Hematopoietic multipotent progenitor cell treated with erythropoietin and hydrocortisone succinate and interleukin-3 and kit ligand, for 4 days (in vitro differentiated cells): ENCODE results near the gene PAPOLG.
A peak's percentile ranks its signal among the peaks of the same experiment; 100 is the strongest.
"Not testable (repeated sequence)": the region's sequence is repeated elsewhere in the genome, so short reads cannot be mapped to it uniquely, and the experiment has no call there.

Experiments
- DNase-seq: peaks from one replicate; pipeline ENCODE4 v3.0.0-alpha.2; 2015

PAPOLG gene

DNA sequence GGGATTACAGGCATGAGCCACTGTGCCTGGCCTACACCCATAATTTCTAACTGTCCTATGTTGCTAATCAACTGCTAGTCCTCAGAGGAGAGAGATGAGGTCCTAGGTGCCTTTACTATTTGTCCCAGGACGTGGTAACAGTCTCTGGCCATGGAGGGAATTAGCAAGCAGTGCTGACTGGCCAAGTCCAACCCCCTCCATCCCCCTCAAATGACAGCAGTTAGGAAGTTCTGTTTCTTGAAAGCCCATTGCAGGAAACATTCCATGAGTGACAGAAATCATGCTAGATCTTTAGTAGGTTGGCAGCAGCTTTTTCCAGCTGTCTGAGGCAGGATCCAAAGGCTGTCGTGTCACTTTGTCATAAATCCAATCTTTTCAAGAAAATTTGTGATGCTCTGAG, 69.6 kb downstream of the PAPOLG start:
- DNase-seq = no peak

DNA sequence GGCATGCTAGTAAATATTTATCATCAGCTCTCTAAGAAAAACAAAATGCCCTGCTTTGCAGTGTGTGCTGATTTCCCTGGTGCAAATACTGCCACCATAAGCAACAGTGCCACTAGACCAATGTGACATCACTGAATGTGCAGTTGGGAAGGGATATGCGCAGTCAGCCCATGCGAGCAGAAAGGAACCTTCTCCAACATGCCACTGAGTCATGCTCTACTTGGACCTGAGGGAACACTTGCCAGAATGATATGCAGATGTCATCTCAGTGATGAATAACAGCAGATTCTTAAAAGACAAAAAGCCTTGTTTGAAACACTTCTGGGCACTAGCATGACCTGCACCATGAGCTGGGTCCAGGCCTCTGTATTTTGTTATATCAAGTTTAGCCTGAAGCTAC, 70.0 kb downstream of the PAPOLG start:
- DNase-seq = no peak

GRCh38 chr2:60826860-60827259, 70.8 kb downstream of the PAPOLG start:
- not testable (repeated sequence) for DNase-seq

GRCh38 chr2:60827369-60827768, 71.3 kb downstream of the PAPOLG start:
- no peak for DNase-seq

- DNase-seq = no peak
These were observed 74.9 kb downstream of the PAPOLG start for GRCh38 chr2:60830991-60831390.

DNA sequence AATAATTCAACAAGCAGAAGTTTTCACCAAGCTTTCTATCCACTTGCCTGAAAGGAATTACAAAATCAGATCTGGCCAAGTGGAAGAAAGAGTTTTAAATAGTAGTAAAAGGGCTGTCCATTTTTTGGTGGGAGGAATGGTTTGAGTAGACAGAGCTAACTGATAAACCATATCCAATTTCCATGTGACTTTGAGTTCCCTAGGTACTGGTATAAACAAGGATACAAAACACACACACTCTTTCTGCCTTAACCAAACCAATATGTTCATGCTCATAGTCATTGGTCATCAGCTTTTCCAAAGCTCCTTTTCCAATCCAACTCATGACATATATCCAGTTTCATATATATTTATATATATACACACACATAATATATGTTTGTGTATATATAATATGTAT, 75.9 kb downstream of the PAPOLG start:
- no peak for DNase-seq

DNA sequence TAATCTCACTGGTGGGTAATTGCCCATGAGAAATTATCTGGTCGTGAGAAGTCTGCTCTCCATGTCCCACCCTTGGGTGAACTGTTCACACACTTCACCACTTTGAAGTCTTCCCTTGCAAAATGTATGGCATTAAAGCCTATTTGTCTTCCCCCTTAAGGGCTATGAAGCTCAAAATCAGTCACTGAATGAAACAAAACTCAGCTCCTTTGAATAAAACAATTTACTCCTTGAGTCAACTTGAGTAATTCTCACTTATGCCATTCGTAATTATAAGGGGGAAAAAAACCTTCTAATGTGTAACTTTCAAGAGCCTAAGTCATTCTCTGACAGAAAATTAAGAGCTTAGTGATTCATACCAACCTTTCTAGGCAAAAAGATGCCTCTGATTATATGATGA, 76.6 kb downstream of the PAPOLG start:
- no peak for DNase-seq

GRCh38 chr2:60834270-60834717, 78.2 kb downstream of the PAPOLG start:
- no peak for DNase-seq

- DNase-seq = no peak
These were observed 80.4 kb downstream of the PAPOLG start for GRCh38 chr2:60836491-60836890.

- no peak for DNase-seq
These were observed 81.1 kb downstream of the PAPOLG start for GRCh38 chr2:60837123-60837522.

DNA sequence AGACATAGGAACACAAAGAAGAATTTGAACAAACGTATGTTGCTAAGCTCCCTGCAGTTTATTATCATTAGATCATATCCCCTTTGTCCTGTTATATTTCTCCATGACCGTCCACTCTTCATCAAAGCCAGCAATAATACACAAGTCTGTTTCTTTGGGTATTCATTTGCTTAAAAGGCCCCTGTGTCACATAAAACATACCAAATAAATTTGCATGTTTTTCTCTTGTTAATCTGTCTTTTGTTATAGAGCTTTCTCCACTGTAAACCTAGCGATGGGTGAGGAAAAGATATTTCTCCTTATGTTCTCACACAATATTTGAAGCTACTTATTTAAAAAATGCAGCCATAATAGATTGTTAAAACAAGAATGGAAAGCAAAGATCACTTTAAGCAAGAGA, 82.4 kb downstream of the PAPOLG start:
- no peak for DNase-seq

- DNase-seq = no peak
These were observed 83.2 kb downstream of the PAPOLG start for GRCh38 chr2:60839126-60839813.

DNA sequence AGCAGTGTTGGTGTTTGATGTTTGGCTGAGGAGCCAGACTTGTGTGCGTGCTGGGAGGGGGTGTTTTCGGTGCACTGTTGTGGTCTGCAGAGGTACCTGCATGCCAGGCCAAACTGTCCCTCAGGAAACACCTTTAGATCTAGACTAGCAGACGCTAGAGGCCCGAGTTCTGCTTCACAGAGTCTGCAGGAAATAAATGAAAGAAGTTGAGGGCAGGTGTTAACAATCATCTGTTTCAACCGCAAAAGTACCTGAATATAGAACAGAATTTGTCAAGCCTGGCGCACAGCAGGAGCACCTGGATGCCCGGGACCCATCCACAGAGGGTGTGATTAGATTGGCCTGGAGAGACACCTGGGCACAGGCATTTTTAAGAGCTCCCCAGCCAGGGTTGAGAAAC, 84.8 kb downstream of the PAPOLG start:
- DNase-seq = peak; percentile 43

GRCh38 chr2:60843006-60843405, 86.9 kb downstream of the PAPOLG start:
- no peak for DNase-seq

DNA sequence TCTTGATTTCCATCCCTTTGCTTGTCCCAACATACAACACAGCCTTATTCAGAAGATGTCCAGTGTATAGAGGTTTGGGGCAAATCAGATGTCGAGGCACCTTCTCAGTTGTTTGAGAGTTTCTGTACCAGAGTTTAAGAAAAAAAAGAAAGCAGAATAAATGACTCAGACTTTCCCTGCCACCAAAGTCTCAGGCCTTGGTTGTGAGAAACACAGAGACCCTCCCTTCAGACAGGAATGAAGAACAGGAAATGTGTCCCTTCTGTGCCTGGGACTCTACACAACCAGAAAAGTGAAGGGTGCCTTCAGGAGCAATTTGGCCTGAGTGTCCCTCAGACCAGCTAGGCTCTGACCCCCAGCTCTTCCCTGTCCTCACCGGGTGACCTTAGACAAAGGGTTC, 88.0 kb downstream of the PAPOLG start:
- no peak for DNase-seq

- DNase-seq = no peak
These were observed 91.8 kb downstream of the PAPOLG start for GRCh38 chr2:60847854-60848253.
